Measurements from ENCODE around the gene C6orf47. TPM values are rescaled to one million over a fixed set of nuclear protein-coding genes. Genes with fewer than 3 reads are reported as not detected.

C6orf47 gene
- total RNA-seq, 1 experiment from 2014 or later: 21.5 TPM

- no peak for DNase-seq (ENCODE audit: low read depth)
These were observed 29.9 kb upstream of the C6orf47 start for GRCh38 chr6:31690231-31691077.

GRCh38 chr6:31689249-31690110 is 28.9 kb upstream of the C6orf47 start:
- in situ Hi-C loops (cut with HindIII; ENCODE audit: low pct_unique_long_range_greater_than_20kb, low sequenced_read_pairs): no loop called here
- no peak for DNase-seq (ENCODE audit: low read depth)

More at GRCh38 chr6:31690231-31691077, 29.9 kb upstream of the C6orf47 start:
- in situ Hi-C loops (cut with HindIII; ENCODE audit: low pct_unique_long_range_greater_than_20kb, low sequenced_read_pairs): no loop called here

GRCh38 chr6:31687860-31688693 is 27.5 kb upstream of the C6orf47 start:
- in situ Hi-C loops (cut with HindIII; ENCODE audit: low pct_unique_long_range_greater_than_20kb, low sequenced_read_pairs): no loop called here
- DNase-seq (ENCODE audit: low read depth): no peak

GRCh38 chr6:31687321-31687720 is 26.7 kb upstream of the C6orf47 start:
- no peak for DNase-seq (ENCODE audit: low read depth)
- in situ Hi-C loops (cut with HindIII; ENCODE audit: low pct_unique_long_range_greater_than_20kb, low sequenced_read_pairs): no loop called here

- in situ Hi-C loops (cut with HindIII; ENCODE audit: low pct_unique_long_range_greater_than_20kb, low sequenced_read_pairs): no loop called here
- no peak for DNase-seq (ENCODE audit: low read depth)
These were observed 25.9 kb upstream of the C6orf47 start for GRCh38 chr6:31686483-31686882.

GRCh38 chr6:31683591-31683990 is 23.0 kb upstream of the C6orf47 start:
- no peak for DNase-seq (ENCODE audit: low read depth)
- in situ Hi-C loops (cut with HindIII; ENCODE audit: low pct_unique_long_range_greater_than_20kb, low sequenced_read_pairs): no loop called here

GRCh38 chr6:31681135-31681671 is 20.6 kb upstream of the C6orf47 start:
- in situ Hi-C loops (cut with HindIII; ENCODE audit: low pct_unique_long_range_greater_than_20kb, low sequenced_read_pairs): no loop called here

GRCh38 chr6:31680226-31681134 is 19.9 kb upstream of the C6orf47 start, which contains the start of gene LY6G5C:
TSS of gene LY6G5C (minus strand) at chr6:31681067. CDS start at chr6:31680373, 694 bp downstream.
- peak; percentile 84 for DNase-seq (ENCODE audit: low read depth)
- in situ Hi-C loops (cut with HindIII; ENCODE audit: low pct_unique_long_range_greater_than_20kb, low sequenced_read_pairs): no loop called here

More at GRCh38 chr6:31681135-31681671, 20.6 kb upstream of the C6orf47 start:
- no peak for DNase-seq (ENCODE audit: low read depth)

GRCh38 chr6:31677955-31678354 is 17.4 kb upstream of the C6orf47 start:
- DNase-seq (ENCODE audit: low read depth): no peak
- in situ Hi-C loops (cut with HindIII; ENCODE audit: low pct_unique_long_range_greater_than_20kb, low sequenced_read_pairs): no loop called here

GRCh38 chr6:31676904-31677303 is 16.3 kb upstream of the C6orf47 start:
- DNase-seq (ENCODE audit: low read depth): no peak
- in situ Hi-C loops (cut with HindIII; ENCODE audit: low pct_unique_long_range_greater_than_20kb, low sequenced_read_pairs): no loop called here

- in situ Hi-C loops (cut with HindIII; ENCODE audit: low pct_unique_long_range_greater_than_20kb, low sequenced_read_pairs): no loop called here
- no peak for DNase-seq (ENCODE audit: low read depth)
These were observed 15.8 kb upstream of the C6orf47 start for GRCh38 chr6:31676322-31676903.

- in situ Hi-C loops (cut with HindIII; ENCODE audit: low pct_unique_long_range_greater_than_20kb, low sequenced_read_pairs): no loop called here
- DNase-seq (ENCODE audit: low read depth): no peak
These were observed 9.1 kb upstream of the C6orf47 start, which contains the start of gene LY6G5B for GRCh38 chr6:31669676-31670075. TSS of gene LY6G5B (plus strand) at chr6:31669976. CDS start at chr6:31670951, 975 bp downstream.

GRCh38 chr6:31666337-31666965 is 5.9 kb upstream of the C6orf47 start:
- DNase-seq (ENCODE audit: low read depth): no peak
- in situ Hi-C loops (cut with HindIII; ENCODE audit: low pct_unique_long_range_greater_than_20kb, low sequenced_read_pairs): no loop called here

GRCh38 chr6:31665501-31666336 is 5.1 kb upstream of the C6orf47 start, which contains the start of gene CSNK2B:
TSS of gene CSNK2B (plus strand) at chr6:31666080. CDS start at chr6:31666832, 752 bp downstream.
- in situ Hi-C loops (cut with HindIII; ENCODE audit: low pct_unique_long_range_greater_than_20kb, low sequenced_read_pairs): no loop called here
- DNase-seq (ENCODE audit: low read depth): peak; percentile 98

- DNase-seq (ENCODE audit: low read depth): peak; percentile 87
- in situ Hi-C loops (cut with HindIII; ENCODE audit: low pct_unique_long_range_greater_than_20kb, low sequenced_read_pairs): no loop called here
These were observed 4.4 kb upstream of the C6orf47 start, which contains the start of gene GPANK1 for GRCh38 chr6:31664790-31665500. TSS of gene GPANK1 (minus strand) at chr6:31664997. CDS start at chr6:31664478, 519 bp downstream.

All from Caki2 (cell line).